GM12875 (cell line): ENCODE results near the gene ACOT7.

Source experiments
- H3K4me3 ChIP-seq: one replicate; pipeline ENCODE4 v1.5.1; 2011; ENCODE audit warnings: low read depth, low read length, control low read depth
- CTCF ChIP-seq: IDR thresholded peaks from 2 replicates; pipeline ENCODE4 v1.5.1; 2011; ENCODE audit warnings: low read depth, mild to moderate bottlenecking, control low read depth, inconsistent platforms, low read length, moderate library complexity, borderline replicate concordance; ENCODE audit not compliant: insufficient read depth

Gene ACOT7

GRCh38 chr1:6299557-6300165, 93.9 kb downstream of the ACOT7 start:
- H3K4me3 ChIP-seq = no peak overlapping the region
- no peak for TF ChIP-seq CTCF

DNA sequence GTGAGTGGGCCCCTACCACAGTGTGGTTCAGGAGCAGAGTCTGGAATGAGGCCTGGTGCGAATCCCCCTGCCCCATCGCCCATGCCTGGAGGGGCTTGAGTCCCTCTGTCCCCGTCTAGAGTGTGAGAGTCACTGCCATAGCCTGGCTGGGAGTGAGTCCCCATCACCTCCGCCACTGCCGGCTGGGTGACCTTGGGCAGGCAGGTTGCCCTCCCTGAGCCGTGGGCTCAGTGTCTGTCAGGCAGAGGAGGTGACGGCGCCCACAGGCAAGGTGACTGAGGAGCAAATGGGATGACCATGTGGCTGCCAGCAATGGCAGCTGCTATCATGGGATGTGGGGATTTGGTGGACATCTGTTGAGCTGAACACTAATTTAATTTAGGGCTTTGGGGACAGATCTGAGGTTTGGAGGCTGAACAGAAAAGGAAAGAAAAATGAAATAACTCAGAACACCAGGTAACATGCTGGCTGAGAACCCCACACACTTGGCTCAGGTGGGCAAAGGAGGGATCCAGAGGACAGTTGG, 94.6 kb downstream of the ACOT7 start:
- H3K4me3 ChIP-seq = no peak overlapping the region
- TF ChIP-seq CTCF = no peak

GRCh38 chr1:6298530-6298929, 95.0 kb downstream of the ACOT7 start:
- no peak for TF ChIP-seq CTCF

DNA sequence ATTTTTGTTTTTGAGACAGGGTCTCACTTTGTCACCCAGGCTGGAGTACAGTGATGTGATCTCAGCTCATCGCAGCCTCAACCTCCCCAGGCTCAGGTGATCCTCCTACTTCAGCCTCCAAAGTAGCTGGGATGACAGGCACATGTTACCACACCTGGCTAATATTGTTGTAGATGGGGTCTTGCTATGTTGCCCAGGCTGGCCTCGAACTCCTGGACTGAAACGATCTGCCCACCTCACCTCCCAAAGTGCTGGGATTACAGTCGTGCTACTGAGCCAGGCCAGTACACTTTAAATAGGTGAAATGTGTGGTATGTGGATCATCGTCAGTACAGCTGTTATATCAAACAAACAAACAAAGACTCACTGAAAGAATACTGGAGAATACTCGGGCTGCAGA, 97.7 kb downstream of the ACOT7 start:
- no peak overlapping the region for H3K4me3 ChIP-seq
- TF ChIP-seq CTCF = no peak

More at GRCh38 chr1:6298530-6298929, 95.0 kb downstream of the ACOT7 start:
- no peak overlapping the region for H3K4me3 ChIP-seq

GRCh38 chr1:6294890-6295556, 98.5 kb downstream of the ACOT7 start:
- H3K4me3 ChIP-seq = no peak overlapping the region
- TF ChIP-seq CTCF = no peak

GRCh38 chr1:6294080-6294889, 99.3 kb downstream of the ACOT7 start:
- TF ChIP-seq CTCF = no peak
- H3K4me3 ChIP-seq = no peak overlapping the region
